ENCODE data around the gene SLC2A4RG.

- no peak; the same call in 1 of the 2 replicates for TF ChIP-seq POLR2A (IDR thresholded peaks at IDR 0.05; ENCODE audit: low read depth, low read length)
- TF ChIP-seq CTCF (conservative IDR thresholded peaks at IDR 0.05; ENCODE audit: low read depth, low read length): no peak
- TF ChIP-seq RAD21 (IDR thresholded peaks at IDR 0.05; ENCODE audit: low read length): no peak
- TF ChIP-seq, protein P1, sequence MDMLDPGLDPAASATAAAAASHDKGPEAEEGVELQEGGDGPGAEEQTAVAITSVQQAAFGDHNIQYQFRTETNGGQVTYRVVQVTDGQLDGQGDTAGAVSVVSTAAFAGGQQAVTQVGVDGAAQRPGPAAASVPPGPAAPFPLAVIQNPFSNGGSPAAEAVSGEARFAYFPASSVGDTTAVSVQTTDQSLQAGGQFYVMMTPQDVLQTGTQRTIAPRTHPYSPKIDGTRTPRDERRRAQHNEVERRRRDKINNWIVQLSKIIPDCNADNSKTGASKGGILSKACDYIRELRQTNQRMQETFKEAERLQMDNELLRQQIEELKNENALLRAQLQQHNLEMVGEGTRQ (IDR thresholded peaks at IDR 0.05; ENCODE audit: low read depth, low read length): peak; percentile 32; the same call in 1 of the 2 replicates
- no peak for TF ChIP-seq ELK1 (IDR thresholded peaks at IDR 0.05; ENCODE audit: borderline replicate concordance, low read depth, low read length)
- TF ChIP-seq BHLHE40 (IDR thresholded peaks at IDR 0.05; ENCODE audit: low read depth, low read length): peak; percentile 59
- TF ChIP-seq FOS (IDR thresholded peaks at IDR 0.05; ENCODE audit: low read depth, low read length): peak; percentile 98
- no peak for TF ChIP-seq MXI1 (IDR thresholded peaks at IDR 0.05; ENCODE audit: borderline replicate concordance, low read depth, low read length)
- TF ChIP-seq SMC3 (IDR thresholded peaks at IDR 0.05; ENCODE audit: low read depth, low read length): no peak
Measured at GRCh38 chr20:63698739-63699465, 40.7 kb upstream of the SLC2A4RG start.

Measured in IMR-90 (cell line).